ENCODE data around the gene RAB4B.
"Not testable (repeated sequence)": the region's sequence is repeated elsewhere in the genome, so short reads cannot be mapped to it uniquely, and the experiment has no call there.

The RAB4B gene

DNA sequence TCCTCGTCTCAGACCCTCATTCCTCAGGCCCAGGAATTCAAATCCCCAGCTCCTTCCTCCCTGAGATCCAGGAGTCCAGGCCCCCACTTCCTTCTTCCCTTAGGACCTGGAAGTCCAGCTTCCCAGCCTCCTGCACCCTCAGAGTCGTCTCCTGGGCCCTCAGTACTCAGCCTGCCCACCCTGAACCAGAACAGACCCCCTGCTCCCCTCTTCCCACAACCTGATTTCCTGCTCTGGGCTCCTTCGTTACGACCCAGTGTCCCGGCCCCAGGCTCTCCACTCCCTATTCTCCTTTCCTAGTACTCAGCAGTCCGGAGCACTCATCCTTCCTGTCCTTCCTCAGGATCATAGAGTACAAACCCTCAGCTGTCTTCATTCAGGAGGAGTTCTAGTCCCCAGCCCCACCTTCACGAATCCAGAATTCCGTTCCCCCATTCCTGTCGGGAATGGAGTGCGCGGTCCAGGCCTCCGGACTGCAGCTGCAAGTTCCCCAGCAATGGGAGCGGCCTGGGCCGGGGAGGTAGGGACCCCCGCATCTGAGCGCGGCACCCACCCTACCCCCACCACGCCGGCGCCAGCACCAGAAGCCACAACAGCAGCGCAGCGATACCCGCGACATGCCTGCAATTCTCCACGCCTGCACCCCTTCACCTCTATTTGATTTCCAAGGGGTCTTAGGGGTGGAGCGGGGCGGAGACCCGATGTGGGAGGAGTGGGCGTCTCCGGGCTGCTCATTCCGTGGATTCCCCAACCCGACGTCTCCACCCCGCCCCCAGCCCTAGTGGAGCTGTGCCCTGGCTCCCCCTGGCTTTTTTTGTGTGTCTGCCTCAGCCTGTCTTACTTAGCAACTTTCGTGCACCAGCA lies 33.7 kb downstream of the RAB4B start (continued):
- TF ChIP-seq ZNF335 (tag by site-specific recombination; conservative IDR thresholded peaks at IDR 0.05) (no peak), ZNF202 (tag by site-specific recombination; IDR thresholded peaks at IDR 0.05; ENCODE audit: borderline replicate concordance) (no peak), ZNF138 (tag by site-specific recombination; IDR thresholded peaks at IDR 0.05; ENCODE audit: borderline replicate concordance) (no peak), ZIC2 (tag by site-specific recombination; IDR thresholded peaks at IDR 0.05) (no peak), ZBTB21 (tag by site-specific recombination; IDR thresholded peaks at IDR 0.05) (no peak), IKZF3 (tag by site-specific recombination; IDR thresholded peaks at IDR 0.05) (peak; percentile 59), GFI1B (tag by site-specific recombination; IDR thresholded peaks at IDR 0.05) (no peak), ZSCAN16 (tag by site-specific recombination; IDR thresholded peaks at IDR 0.05) (no peak), ZNF529 (tag by site-specific recombination; IDR thresholded peaks at IDR 0.05; ENCODE audit: insufficient replicate concordance) (no peak)
- TF ChIP-seq, protein P1, sequence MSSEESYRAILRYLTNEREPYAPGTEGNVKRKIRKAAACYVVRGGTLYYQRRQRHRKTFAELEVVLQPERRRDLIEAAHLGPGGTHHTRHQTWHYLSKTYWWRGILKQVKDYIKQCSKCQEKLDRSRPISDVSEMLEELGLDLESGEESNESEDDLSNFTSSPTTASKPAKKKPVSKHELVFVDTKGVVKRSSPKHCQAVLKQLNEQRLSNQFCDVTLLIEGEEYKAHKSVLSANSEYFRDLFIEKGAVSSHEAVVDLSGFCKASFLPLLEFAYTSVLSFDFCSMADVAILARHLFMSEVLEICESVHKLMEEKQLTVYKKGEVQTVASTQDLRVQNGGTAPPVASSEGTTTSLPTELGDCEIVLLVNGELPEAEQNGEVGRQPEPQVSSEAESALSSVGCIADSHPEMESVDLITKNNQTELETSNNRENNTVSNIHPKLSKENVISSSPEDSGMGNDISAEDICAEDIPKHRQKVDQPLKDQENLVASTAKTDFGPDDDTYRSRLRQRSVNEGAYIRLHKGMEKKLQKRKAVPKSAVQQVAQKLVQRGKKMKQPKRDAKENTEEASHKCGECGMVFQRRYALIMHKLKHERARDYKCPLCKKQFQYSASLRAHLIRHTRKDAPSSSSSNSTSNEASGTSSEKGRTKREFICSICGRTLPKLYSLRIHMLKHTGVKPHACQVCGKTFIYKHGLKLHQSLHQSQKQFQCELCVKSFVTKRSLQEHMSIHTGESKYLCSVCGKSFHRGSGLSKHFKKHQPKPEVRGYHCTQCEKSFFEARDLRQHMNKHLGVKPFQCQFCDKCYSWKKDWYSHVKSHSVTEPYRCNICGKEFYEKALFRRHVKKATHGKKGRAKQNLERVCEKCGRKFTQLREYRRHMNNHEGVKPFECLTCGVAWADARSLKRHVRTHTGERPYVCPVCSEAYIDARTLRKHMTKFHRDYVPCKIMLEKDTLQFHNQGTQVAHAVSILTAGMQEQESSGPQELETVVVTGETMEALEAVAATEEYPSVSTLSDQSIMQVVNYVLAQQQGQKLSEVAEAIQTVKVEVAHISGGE (tag by site-specific recombination; conservative IDR thresholded peaks at IDR 0.05; ENCODE audit: low read depth), result no peak

DNA sequence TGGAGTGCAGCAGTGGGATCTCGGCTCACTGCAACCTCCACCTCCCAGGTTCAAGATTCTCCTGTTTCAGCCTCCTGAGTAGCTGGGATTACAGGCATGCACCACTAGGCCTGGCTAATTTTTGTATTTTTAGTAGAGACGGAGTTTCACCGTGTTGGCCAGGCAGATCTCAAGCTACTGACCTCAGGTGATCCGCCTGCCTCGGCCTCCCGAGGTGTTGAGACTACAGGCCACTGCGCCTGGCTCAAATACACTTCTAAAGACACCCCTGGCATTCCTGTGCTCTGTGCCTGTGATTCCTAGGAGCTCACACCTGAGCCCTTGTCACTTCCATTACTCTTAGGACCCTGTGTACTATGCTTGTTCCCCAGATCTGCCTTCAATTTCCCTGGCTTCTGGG lies 34.5 kb downstream of the RAB4B start:
- ChIA-PET CTCF (interaction anchor here (0.7 to 1.2 kb wide), 3 partner anchors 18 to 102 kb away, joined by 3 to 4 read pairs (median 3); partner anchors contain the start of gene SNRPA), POLR2A (interaction anchor here (0.7 kb wide), 2 partner anchors 35 to 314 kb away, joined by 3 read pairs; no protein-coding TSS in a partner anchor)
- H3K36me3 ChIP-seq (ENCODE audit: control insufficient read depth in 2 of 2, insufficient read depth in 1 of 2, low read length in 2 of 2), result peaks cover 14 to 24% of the 10 kb centered on the region in 2 experiments; a peak in 2 of 3 replicates
- not testable (repeated sequence) for H3K9me3 ChIP-seq (ENCODE audit: control insufficient read depth, insufficient read depth, low read depth, low read length); H3K4me1 ChIP-seq (ENCODE audit: control insufficient read depth, insufficient read depth, low read length); H3K27ac ChIP-seq (ENCODE audit: extremely low read depth, low read depth, low read length); H3K4me3 ChIP-seq (ENCODE audit: low read depth, low read length)
- TF ChIP-seq ZBTB17 (tag by site-specific recombination; IDR thresholded peaks at IDR 0.05), result 0 out of 2 replicates have a peak, but pooled peaks have one; percentile 18

GRCh38 chr19:40813182-40813581 lies 35.1 kb downstream of the RAB4B start:
- peaks cover 8 to 18% of the 10 kb centered on the region in 2 experiments; a peak in 2 of 3 replicates for H3K36me3 ChIP-seq (ENCODE audit: control insufficient read depth in 2 of 2, insufficient read depth in 1 of 2, low read length in 2 of 2)
- CTCF ChIA-PET, result interaction anchor here (0.7 to 1.2 kb wide), 2 partner anchors 18 to 102 kb away, joined by 3 to 4 read pairs; no protein-coding TSS in a partner anchor
- H3K27ac ChIP-seq (ENCODE audit: extremely low read depth, low read depth, low read length), result no peak overlapping the region
- TF ChIP-seq ZNF600 (tag by site-specific recombination; IDR thresholded peaks at IDR 0.05), result peak; percentile 49; the same call in 1 of the 2 replicates
- 0 out of 2 replicates have a peak, but pooled peaks have one; percentile 16 for TF ChIP-seq GLIS1 (tag by site-specific recombination; IDR thresholded peaks at IDR 0.05)
- TF ChIP-seq ZFHX2 (tag by site-specific recombination; conservative IDR thresholded peaks at IDR 0.05), result peak; percentile 68
- TF ChIP-seq ZNF398 (tag by site-specific recombination; IDR thresholded peaks at IDR 0.05), result peak; percentile 70
- peak; percentile 92 for TF ChIP-seq ZNF341 (tag by site-specific recombination; IDR thresholded peaks at IDR 0.05; ENCODE audit: low read depth)
- peak; percentile 81 for TF ChIP-seq PRDM10 (tag by site-specific recombination; IDR thresholded peaks at IDR 0.05)
- TF ChIP-seq EGR2 (tag by site-specific recombination; IDR thresholded peaks at IDR 0.05; ENCODE audit: low read depth), result peak; percentile 36; the same call in 1 of the 2 replicates
- no peak for TF ChIP-seq ZFP37 (tag by site-specific recombination; IDR thresholded peaks at IDR 0.05)
- TF ChIP-seq, protein P2, sequence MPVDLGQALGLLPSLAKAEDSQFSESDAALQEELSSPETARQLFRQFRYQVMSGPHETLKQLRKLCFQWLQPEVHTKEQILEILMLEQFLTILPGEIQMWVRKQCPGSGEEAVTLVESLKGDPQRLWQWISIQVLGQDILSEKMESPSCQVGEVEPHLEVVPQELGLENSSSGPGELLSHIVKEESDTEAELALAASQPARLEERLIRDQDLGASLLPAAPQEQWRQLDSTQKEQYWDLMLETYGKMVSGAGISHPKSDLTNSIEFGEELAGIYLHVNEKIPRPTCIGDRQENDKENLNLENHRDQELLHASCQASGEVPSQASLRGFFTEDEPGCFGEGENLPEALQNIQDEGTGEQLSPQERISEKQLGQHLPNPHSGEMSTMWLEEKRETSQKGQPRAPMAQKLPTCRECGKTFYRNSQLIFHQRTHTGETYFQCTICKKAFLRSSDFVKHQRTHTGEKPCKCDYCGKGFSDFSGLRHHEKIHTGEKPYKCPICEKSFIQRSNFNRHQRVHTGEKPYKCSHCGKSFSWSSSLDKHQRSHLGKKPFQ (tag by site-specific recombination; IDR thresholded peaks at IDR 0.05), result no peak
- H3K9me3 ChIP-seq (ENCODE audit: control insufficient read depth, insufficient read depth, low read depth, low read length), result no peaks in the 10 kb centered on the region
- POLR2A ChIA-PET, result interaction anchor here (0.6 kb wide), 1 partner anchor 96 kb away, joined by 3 read pairs; the partner anchor contains the start of gene ITPKC
- H3K4me3 ChIP-seq (ENCODE audit: low read depth, low read length), result no peak overlapping the region
- peaks cover 9% of the 10 kb centered on the region for H3K4me1 ChIP-seq (ENCODE audit: control insufficient read depth, insufficient read depth, low read length)
